CD8-positive, alpha-beta memory T cell (primary cell): ENCODE results near the gene CMYA5. TPM values are rescaled to one million over a fixed set of nuclear protein-coding genes. Genes with fewer than 3 reads are reported as not detected.
A peak's percentile ranks its signal among the peaks of the same experiment; 100 is the strongest.

Source experiments
- CTCF ChIA-PET: fragments of 350-600 bp; sonication (Branson Sonifier 250); formaldehyde crosslinking; loops from one replicate; lab custom pipeline; 2021; ENCODE audit warnings: antibody characterized with exemption; lab: Charles Lee
- POLR2A ChIA-PET: fragments of 350-600 bp; sonication (Branson Sonifier 250); formaldehyde crosslinking; loops from one replicate; lab custom pipeline; 2021; ENCODE audit warnings: antibody characterized with exemption; lab: Charles Lee
- DNase-seq, 5 donors: peaks; one replicate each; pipeline versions ENCODE4 v3.0.0 to v3.0.0-alpha.2; 2020 to 2022; ENCODE audit warnings: mixed read lengths in 1 of 5
- H3K27ac ChIP-seq: one replicate; pipeline ENCODE4 v1.7.0; 2013; ENCODE audit warnings: low read depth, mild to moderate bottlenecking, low read length, moderate library complexity
- H3K27me3 ChIP-seq: 2 replicates; pipeline ENCODE4 v1.7.0; 2013; ENCODE audit warnings: low read length, mild to moderate bottlenecking; ENCODE audit not compliant: insufficient read depth, poor library complexity, severe bottlenecking
- H3K36me3 ChIP-seq: 2 replicates; pipeline ENCODE4 v1.7.0; 2013; ENCODE audit warnings: mild to moderate bottlenecking, low read length, moderate library complexity; ENCODE audit not compliant: insufficient read depth
- H3K4me1 ChIP-seq: 2 replicates; pipeline ENCODE4 v1.7.0; 2013; ENCODE audit warnings: mild to moderate bottlenecking, low read length, moderate library complexity; ENCODE audit not compliant: insufficient read depth
- H3K4me3 ChIP-seq: 2 replicates; pipeline ENCODE4 v1.7.0; 2013; ENCODE audit warnings: mild to moderate bottlenecking, low read length
- H3K9me3 ChIP-seq: 2 replicates; pipeline ENCODE4 v1.7.0; 2013; ENCODE audit warnings: mild to moderate bottlenecking, low read length
- H3K27ac Mint-ChIP-seq, 8 donors: one replicate each; pipeline ENCODE4 v1.8.0; 2020 to 2021; ENCODE audit warnings: mixed read lengths in 8 of 8, mild to moderate bottlenecking in 6 of 8, inconsistent platforms in 3 of 8, moderate library complexity in 3 of 8
- H3K27me3 Mint-ChIP-seq, 2 donors: one replicate each; pipeline ENCODE4 v1.8.0; 2020 to 2021; ENCODE audit warnings: mixed read lengths in 2 of 2, mild to moderate bottlenecking in 1 of 2, moderate library complexity in 1 of 2
- H3K36me3 Mint-ChIP-seq, 3 donors: one replicate each; pipeline ENCODE4 v1.8.0; 2020 to 2021; ENCODE audit warnings: mixed read lengths in 3 of 3, inconsistent platforms in 1 of 3, mild to moderate bottlenecking in 1 of 3
- H3K4me1 Mint-ChIP-seq, 3 donors: one replicate each; pipeline ENCODE4 v1.8.0; 2020 to 2021; ENCODE audit warnings: mixed read lengths in 3 of 3, inconsistent platforms in 1 of 3, mild to moderate bottlenecking in 1 of 3
- H3K4me3 Mint-ChIP-seq, 7 donors: one replicate each; pipeline ENCODE4 v1.8.0; 2020 to 2021; ENCODE audit warnings: mixed read lengths in 7 of 7, mild to moderate bottlenecking in 6 of 7, moderate library complexity in 4 of 7, inconsistent platforms in 2 of 7
- H3K9me3 Mint-ChIP-seq, 5 donors: one replicate each; pipeline ENCODE4 v1.8.0; 2020 to 2022; ENCODE audit warnings: mixed read lengths in 5 of 5, mild to moderate bottlenecking in 3 of 5, moderate library complexity in 2 of 5, inconsistent platforms in 1 of 5
- polyA plus RNA-seq: library from polyadenylated mRNA; unstranded; fragments of 300-500 nt; fragmentation: Illumina TruSeq; gene quantifications from one replicate; pipeline ENCODE4 v1.2.3, GENCODE V29; 2021
- total RNA-seq, 2 experiments: library from RNA; stranded (reverse); gene quantifications; one replicate each; pipeline ENCODE4 v1.2.3, GENCODE V29; 2021

Gene CMYA5
- total and polyA plus RNA-seq, 3 experiments from 2014 or later, result 0.10 to 0.16 TPM; not detected in 1

DNA sequence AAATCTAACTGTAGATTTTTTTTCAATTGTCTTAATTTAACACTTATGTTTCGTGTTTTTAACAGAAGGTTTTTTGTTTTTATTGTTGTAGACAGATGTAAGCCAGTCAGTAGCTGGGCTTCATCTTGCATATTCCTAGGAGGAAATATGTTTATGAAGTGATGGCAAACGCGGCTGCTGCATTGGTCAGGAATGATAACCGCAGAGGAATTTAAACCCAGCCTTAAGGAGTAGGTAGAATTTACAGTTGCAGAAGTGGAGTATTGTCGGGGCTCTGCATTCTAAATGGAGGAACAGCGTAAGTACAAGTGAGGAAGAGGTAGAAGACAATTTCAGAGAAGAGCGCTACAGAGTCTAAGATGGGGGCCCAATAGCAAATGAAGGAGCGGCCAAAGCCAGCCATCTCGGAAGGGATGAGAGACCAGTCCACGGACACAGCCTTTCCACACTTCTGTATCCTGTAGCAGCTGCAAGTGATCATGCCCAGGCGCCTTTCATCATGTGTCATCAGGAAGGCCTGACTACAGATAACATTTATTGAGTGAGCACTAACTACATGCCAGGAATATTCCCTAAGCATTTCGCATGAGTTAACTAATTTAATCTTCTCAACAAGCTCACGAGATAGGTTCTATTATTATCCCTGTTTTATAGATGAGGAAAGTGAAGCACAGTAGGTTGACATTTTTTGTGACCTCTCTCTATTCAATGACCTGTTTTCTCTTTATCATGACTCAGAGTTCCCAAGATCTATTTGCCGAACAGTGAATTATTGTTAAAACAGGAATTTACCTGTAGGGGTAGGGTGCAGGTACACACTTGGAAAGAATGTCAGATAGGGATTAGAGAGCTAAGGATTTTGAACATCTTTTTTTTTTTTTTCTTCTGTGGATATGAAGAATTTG, 38.1 kb downstream of the CMYA5 start:
- Histone ChIP-seq H3K36me3 (no peaks in the 10 kb centered on the region), H3K27me3 (peaks cover 5% of the 10 kb centered on the region), H3K9me3 (no peaks in the 10 kb centered on the region), H3K4me1 (peaks cover 21% of the 10 kb centered on the region), H3K27ac (no peak overlapping the region), H3K4me3 (no peak overlapping the region)
- peaks cover 0 to 9% (median 2%) of the 10 kb centered on the region in 3 donors for H3K36me3 Mint-ChIP-seq
- H3K4me1 Mint-ChIP-seq, result peaks cover 0 to 5% (median 2%) of the 10 kb centered on the region in 3 donors
- ChIA-PET CTCF (no interaction called here), POLR2A (no interaction called here)
- no peak overlapping the region for H3K27ac Mint-ChIP-seq
- no peak for DNase-seq
- no peak overlapping the region for H3K4me3 Mint-ChIP-seq
- H3K9me3 Mint-ChIP-seq, result peaks cover 0 to 6% (median 0%) of the 10 kb centered on the region in 5 donors
- peaks cover 34 to 62% of the 10 kb centered on the region in 2 donors for H3K27me3 Mint-ChIP-seq

DNA sequence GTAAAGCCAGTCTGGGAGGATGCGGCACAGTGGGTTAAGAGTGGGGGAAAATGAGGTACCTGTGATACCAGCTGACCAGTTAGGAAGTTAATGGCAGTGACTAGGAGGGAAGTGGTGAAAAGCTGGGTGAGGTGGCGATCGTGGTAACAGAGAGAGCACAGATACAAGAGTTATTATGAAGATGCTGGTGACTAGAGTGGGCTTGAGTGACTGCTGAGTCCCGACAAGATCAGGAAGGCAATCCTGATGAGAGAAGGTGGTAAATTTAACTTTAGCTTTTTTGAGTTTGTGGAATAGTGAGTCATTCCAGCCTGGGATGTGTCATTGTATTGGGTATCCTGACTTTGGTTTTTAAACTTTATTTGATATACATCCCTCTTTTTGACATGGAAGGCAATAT, 38.8 kb downstream of the CMYA5 start:
- H3K36me3 Mint-ChIP-seq, result peaks cover 0 to 9% (median 2%) of the 10 kb centered on the region in 3 donors
- H3K27me3 Mint-ChIP-seq, result peaks cover 29 to 66% of the 10 kb centered on the region in 2 donors
- ChIA-PET POLR2A (no interaction called here), CTCF (no interaction called here)
- H3K4me3 Mint-ChIP-seq, result no peak overlapping the region
- no peak overlapping the region for H3K27ac Mint-ChIP-seq
- H3K36me3 ChIP-seq, result no peaks in the 10 kb centered on the region
- no peak for DNase-seq
- H3K9me3 Mint-ChIP-seq, result peaks cover 0 to 6% (median 0%) of the 10 kb centered on the region in 5 donors
- H3K4me1 ChIP-seq, result peaks cover 27% of the 10 kb centered on the region
- peaks cover 5% of the 10 kb centered on the region for H3K27me3 ChIP-seq
- peaks cover 0 to 9% (median 8%) of the 10 kb centered on the region in 3 donors for H3K4me1 Mint-ChIP-seq
- no peaks in the 10 kb centered on the region for H3K9me3 ChIP-seq
- H3K4me3 ChIP-seq, result no peak overlapping the region
- no peak overlapping the region for H3K27ac ChIP-seq

DNA sequence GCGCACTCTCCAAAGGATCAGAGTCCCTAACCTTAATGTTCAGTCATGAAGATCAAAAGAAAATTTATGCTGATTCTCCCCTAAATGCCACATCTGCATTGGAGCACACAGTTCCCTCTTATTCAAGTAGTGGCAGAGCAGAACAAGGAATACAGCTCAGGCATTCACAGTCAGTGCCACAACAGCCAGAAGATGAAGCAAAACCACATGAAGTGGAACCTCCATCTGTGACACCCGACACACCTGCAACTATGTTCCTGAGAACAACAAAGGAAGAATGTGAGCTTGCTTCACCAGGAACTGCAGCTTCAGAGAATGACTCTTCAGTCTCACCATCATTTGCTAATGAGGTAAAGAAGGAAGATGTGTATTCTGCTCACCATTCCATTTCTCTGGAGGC, 40.0 kb downstream of the CMYA5 start:
- peaks cover 34 to 78% of the 10 kb centered on the region in 2 donors for H3K27me3 Mint-ChIP-seq
- ChIA-PET CTCF (no interaction called here), POLR2A (no interaction called here)
- Histone ChIP-seq H3K4me3 (no peak overlapping the region), H3K36me3 (no peaks in the 10 kb centered on the region), H3K4me1 (peaks cover 28% of the 10 kb centered on the region), H3K27me3 (peaks cover 8% of the 10 kb centered on the region), H3K27ac (no peak overlapping the region), H3K9me3 (no peaks in the 10 kb centered on the region)
- peaks cover 0 to 9% (median 2%) of the 10 kb centered on the region in 3 donors for H3K36me3 Mint-ChIP-seq
- peaks cover 0 to 6% (median 0%) of the 10 kb centered on the region in 5 donors for H3K9me3 Mint-ChIP-seq
- peaks cover 0 to 9% (median 8%) of the 10 kb centered on the region in 3 donors for H3K4me1 Mint-ChIP-seq
- H3K27ac Mint-ChIP-seq, result no peak overlapping the region
- DNase-seq, result no peak
- no peak overlapping the region for H3K4me3 Mint-ChIP-seq

DNA sequence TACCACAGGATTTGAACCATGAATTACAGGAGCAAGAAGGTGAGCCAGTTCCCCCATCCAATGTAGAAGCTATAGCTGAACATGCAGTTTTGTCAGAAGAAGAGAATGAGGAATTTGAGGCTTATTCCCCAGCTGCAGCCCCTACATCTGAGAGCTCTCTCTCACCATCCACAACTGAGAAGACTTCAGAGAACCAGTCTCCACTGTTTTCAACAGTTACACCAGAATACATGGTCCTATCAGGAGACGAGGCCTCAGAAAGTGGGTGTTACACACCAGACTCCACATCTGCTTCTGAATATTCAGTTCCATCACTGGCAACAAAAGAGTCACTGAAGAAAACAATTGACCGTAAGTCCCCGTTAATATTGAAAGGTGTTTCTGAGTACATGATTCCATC, 40.9 kb downstream of the CMYA5 start:
- H3K27me3 ChIP-seq, result peaks cover 8% of the 10 kb centered on the region
- peaks cover 2 to 18% (median 10%) of the 10 kb centered on the region in 3 donors for H3K4me1 Mint-ChIP-seq
- CTCF ChIA-PET, result no interaction called here
- POLR2A ChIA-PET, result no interaction called here
- H3K4me1 ChIP-seq, result peaks cover 37% of the 10 kb centered on the region
- no peaks in the 10 kb centered on the region for H3K36me3 ChIP-seq
- no peaks in the 10 kb centered on the region for H3K9me3 ChIP-seq
- peaks cover 0 to 6% (median 2%) of the 10 kb centered on the region in 3 donors for H3K36me3 Mint-ChIP-seq
- H3K4me3 Mint-ChIP-seq, result no peak overlapping the region
- peaks cover 37 to 78% of the 10 kb centered on the region in 2 donors for H3K27me3 Mint-ChIP-seq
- no peak overlapping the region for H3K27ac ChIP-seq
- H3K9me3 Mint-ChIP-seq, result peaks cover 0 to 2% (median 0%) of the 10 kb centered on the region in 5 donors
- no peak overlapping the region for H3K4me3 ChIP-seq
- no peak overlapping the region for H3K27ac Mint-ChIP-seq
- DNase-seq, result no peak

DNA sequence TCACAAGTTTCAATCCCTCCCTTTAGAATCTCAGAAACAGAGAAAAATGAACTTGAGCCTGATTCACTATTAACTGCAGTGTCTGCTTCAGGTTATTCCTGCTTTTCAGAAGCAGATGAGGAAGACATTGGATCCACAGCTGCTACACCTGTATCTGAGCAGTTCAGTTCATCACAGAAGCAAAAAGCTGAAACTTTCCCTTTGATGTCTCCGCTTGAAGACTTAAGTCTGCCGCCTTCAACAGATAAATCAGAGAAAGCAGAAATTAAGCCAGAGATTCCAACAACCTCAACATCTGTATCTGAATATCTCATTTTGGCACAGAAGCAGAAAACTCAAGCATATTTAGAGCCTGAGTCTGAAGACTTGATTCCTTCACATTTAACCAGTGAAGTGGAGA, 42.1 kb downstream of the CMYA5 start:
- peaks cover 0 to 6% (median 2%) of the 10 kb centered on the region in 3 donors for H3K36me3 Mint-ChIP-seq
- no peak overlapping the region for H3K27ac Mint-ChIP-seq
- H3K27me3 ChIP-seq, result peaks cover 8% of the 10 kb centered on the region
- no peak overlapping the region for H3K4me3 Mint-ChIP-seq
- H3K27ac ChIP-seq, result no peak overlapping the region
- H3K27me3 Mint-ChIP-seq, result peaks cover 36 to 75% of the 10 kb centered on the region in 2 donors
- no peaks in the 10 kb centered on the region for H3K9me3 ChIP-seq
- peaks cover 46% of the 10 kb centered on the region for H3K4me1 ChIP-seq
- DNase-seq, result no peak
- no peaks in the 10 kb centered on the region for H3K36me3 ChIP-seq
- POLR2A ChIA-PET, result no interaction called here
- H3K4me3 ChIP-seq, result no peak overlapping the region
- H3K9me3 Mint-ChIP-seq, result peaks cover 0 to 2% (median 0%) of the 10 kb centered on the region in 5 donors
- peaks cover 14 to 30% (median 23%) of the 10 kb centered on the region in 3 donors for H3K4me1 Mint-ChIP-seq
- CTCF ChIA-PET, result no interaction called here

DNA sequence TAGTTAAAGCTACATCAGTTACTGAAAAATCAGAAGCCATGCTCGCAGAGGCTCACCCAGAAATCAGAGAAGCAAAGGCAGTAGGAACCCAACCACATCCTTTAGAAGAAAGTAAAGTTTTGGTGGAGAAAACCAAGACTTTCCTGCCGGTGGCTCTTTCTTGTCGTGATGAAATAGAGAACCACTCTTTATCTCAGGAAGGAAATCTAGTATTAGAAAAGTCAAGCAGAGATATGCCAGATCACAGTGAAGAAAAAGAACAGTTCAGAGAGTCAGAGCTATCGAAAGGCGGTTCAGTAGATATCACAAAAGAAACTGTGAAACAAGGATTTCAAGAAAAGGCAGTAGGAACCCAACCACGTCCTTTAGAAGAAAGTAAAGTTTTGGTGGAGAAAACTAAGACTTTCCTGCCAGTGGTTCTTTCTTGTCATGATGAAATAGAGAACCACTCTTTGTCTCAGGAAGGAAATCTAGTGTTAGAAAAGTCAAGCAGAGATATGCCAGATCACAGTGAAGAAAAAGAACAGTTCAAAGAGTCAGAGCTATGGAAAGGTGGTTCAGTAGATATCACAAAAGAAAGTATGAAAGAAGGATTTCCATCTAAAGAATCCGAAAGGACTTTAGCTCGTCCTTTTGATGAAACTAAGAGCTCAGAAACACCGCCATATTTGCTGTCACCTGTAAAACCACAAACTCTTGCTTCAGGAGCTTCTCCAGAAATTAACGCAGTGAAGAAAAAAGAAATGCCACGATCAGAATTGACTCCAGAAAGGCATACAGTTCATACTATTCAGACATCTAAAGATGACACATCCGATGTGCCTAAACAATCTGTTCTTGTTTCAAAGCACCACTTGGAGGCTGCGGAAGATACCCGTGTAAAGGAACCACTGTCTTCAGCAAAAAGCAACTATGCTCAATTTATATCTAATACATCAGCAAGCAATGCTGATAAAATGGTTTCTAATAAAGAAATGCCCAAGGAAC, 47.2 kb downstream of the CMYA5 start:
- H3K36me3 ChIP-seq, result no peaks in the 10 kb centered on the region
- H3K9me3 ChIP-seq, result no peaks in the 10 kb centered on the region
- ChIA-PET CTCF (no interaction called here), POLR2A (no interaction called here)
- Mint-ChIP-seq H3K36me3 (no peaks in the 10 kb centered on the region), H3K9me3 (no peaks in the 10 kb centered on the region), H3K27ac (peak overlapping the region in 6 of 8 donors; percentile 2 to 70 (median 28)), H3K4me1 (peaks cover 29 to 38% (median 35%) of the 10 kb centered on the region in 3 donors), H3K27me3 (peaks cover 17 to 62% of the 10 kb centered on the region in 2 donors), H3K4me3 (peak overlapping the region; percentile 21 to 72 (median 53))
- H3K4me1 ChIP-seq, result peaks cover 51% of the 10 kb centered on the region
- peaks cover 3% of the 10 kb centered on the region for H3K27me3 ChIP-seq
- H3K4me3 ChIP-seq, result peak overlapping the region; percentile 4
- H3K27ac ChIP-seq, result no peak overlapping the region
- DNase-seq, result peak in 2 of 5 donors; percentile 2 to 51

DNA sequence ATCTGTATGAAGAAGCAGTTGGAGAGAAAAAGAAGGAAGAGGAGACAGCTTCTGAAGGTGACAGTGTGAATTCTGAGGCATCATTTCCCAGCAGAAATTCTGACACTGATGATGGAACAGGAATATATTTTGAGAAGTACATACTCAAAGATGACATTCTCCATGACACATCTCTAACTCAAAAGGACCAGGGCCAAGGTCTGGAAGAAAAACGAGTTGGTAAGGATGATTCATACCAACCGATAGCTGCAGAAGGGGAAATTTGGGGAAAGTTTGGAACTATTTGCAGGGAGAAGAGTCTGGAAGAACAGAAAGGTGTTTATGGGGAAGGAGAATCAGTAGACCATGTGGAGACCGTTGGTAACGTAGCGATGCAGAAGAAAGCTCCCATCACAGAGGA, 48.7 kb downstream of the CMYA5 start:
- H3K4me1 ChIP-seq, result peaks cover 36% of the 10 kb centered on the region
- no peak overlapping the region for H3K27ac ChIP-seq
- no peak overlapping the region for H3K4me3 ChIP-seq
- H3K27me3 ChIP-seq, result peaks cover 3% of the 10 kb centered on the region
- Mint-ChIP-seq H3K36me3 (peaks cover 0 to 3% (median 0%) of the 10 kb centered on the region in 3 donors), H3K27ac (no peak overlapping the region), H3K27me3 (peaks cover 20 to 58% of the 10 kb centered on the region in 2 donors), H3K4me3 (no peak overlapping the region), H3K9me3 (peaks cover 0 to 3% (median 0%) of the 10 kb centered on the region in 5 donors), H3K4me1 (peaks cover 27 to 34% (median 29%) of the 10 kb centered on the region in 3 donors)
- CTCF ChIA-PET, result no interaction called here
- H3K9me3 ChIP-seq, result no peaks in the 10 kb centered on the region
- H3K36me3 ChIP-seq, result no peaks in the 10 kb centered on the region
- POLR2A ChIA-PET, result no interaction called here
- DNase-seq, result no peak
